HT1080 (cell line): Measurements from ENCODE around the gene FRMD1. TPM values are rescaled to one million over a fixed set of nuclear protein-coding genes. Genes with fewer than 3 reads are reported as not detected.

ENCODE experiments used
- DNase-seq: peaks from one replicate; pipeline ENCODE4 v3.0.0-alpha.2; 2015; ENCODE audit warnings: low read depth
- polyA plus RNA-seq, 2 experiments: library from polyadenylated mRNA; depleted of rRNA; stranded (reverse); fragments of >200 nt; gene quantifications; 2 replicates each; pipeline ENCODE4 v1.2.3, GENCODE V29; 2015
- total RNA-seq: library from RNA; depleted of rRNA; stranded (reverse); fragments of >200 nt; shearing (Covaris generic); gene quantifications from 2 replicates; pipeline ENCODE4 v1.2.3, GENCODE V29; 2014; rRNA removed

The FRMD1 gene
- not detected in 2 replicates for total RNA-seq
- not detected in 2 replicates for polyA plus RNA-seq (2015; cell fraction: cytosol; rRNA removed)
- polyA plus RNA-seq (2015; cell fraction: nucleus; rRNA removed), result not detected in 2 replicates

DNA sequence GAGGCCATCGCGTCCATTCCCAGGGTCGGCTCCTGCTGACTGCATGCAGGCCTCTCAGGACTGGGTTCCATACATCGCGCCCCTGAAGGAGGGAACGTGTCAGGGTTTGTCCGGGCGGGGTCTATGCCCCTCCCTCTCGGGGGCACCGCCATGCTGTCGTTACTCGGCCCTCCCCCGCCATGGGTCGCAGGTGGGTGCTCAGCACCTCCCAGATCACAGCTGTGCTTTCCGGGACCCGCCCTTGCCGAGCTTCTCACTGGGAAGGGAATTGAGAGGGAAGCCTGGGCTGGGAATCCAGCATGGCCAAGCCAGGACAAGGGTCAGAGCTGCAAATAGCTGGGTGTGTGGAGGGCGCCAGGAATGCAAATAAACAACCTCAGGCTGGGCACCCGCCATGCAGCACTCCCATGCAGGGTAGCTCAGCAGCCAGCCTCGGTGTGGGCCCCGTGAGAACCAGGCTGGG is at the start of gene FRMD1:
FRMD1 (minus strand) TSS at position 270 of the 463 bp plus-strand sequence; CDS start at position 152, 118 bp downstream.
- DNase-seq, result no peak

- no peak for DNase-seq
Measured at GRCh38 chr6:168128006-168128630, 49.1 kb upstream of the FRMD1 start.

DNA sequence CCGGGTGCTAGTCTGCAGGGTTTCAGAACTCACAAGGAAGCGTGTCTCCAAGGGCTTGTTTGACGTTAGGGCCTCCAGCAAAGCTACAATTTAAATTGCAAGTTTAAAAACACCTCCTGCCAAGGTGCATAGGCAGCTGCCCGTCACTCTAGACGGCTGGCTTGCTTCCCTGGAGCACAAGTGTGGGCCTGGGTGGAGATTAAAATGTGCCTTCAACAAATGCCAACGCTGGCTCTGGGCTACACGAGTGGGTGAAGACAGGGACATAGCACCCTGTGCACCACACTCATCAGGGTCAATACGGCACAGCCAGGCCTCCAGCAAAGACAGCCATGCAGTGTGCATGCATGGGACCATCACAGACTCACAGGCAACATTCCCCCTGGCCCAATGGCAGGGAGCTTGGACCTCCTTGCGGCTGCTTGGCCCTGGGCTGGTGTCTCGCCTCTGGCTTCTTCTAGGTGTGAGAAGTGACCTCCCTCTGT is 48.4 kb upstream of the FRMD1 start:
- no peak for DNase-seq

GRCh38 chr6:168126566-168127383 is 47.8 kb upstream of the FRMD1 start:
- no peak for DNase-seq

- DNase-seq, result no peak
Measured at GRCh38 chr6:168125429-168126001, 46.5 kb upstream of the FRMD1 start.

DNA sequence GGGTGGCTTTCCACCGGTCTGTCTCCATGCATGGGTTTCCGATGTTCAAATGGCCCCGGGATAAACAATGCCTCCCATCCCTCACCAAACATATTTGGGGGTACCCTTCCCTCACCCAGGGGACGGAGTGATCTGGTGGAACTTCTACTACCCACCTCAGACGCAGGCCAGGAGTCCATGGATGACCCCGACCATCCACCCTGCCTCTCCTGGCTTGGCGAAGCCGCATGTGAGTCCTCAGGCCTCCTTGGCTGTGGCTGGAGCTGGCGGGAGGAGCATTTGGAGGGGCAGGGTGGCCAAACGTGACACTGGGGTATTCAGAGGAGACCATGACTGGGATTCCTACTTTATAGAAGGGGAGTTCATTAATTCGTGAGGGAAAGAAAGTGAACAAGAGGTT is 45.9 kb upstream of the FRMD1 start:
- no peak for DNase-seq

DNA sequence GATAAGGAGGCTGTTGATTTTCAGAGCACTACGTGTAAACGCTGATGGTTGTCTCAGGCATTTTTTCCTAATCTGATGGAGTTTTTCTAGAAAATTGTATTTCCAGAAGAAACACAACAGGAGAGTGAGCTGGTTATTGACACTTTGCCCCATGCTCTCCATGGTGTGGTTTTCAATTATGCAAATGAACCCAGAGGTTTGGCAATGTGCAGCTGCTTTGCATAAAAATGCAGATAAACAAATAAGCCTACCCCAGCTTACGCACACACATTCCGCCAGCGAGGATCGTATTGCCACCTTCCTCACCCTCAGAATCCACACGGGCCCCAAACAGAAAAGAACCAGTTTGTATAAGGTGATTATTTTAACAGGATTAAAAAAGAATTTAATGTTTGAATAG is 45.1 kb upstream of the FRMD1 start:
- DNase-seq, result no peak

DNA sequence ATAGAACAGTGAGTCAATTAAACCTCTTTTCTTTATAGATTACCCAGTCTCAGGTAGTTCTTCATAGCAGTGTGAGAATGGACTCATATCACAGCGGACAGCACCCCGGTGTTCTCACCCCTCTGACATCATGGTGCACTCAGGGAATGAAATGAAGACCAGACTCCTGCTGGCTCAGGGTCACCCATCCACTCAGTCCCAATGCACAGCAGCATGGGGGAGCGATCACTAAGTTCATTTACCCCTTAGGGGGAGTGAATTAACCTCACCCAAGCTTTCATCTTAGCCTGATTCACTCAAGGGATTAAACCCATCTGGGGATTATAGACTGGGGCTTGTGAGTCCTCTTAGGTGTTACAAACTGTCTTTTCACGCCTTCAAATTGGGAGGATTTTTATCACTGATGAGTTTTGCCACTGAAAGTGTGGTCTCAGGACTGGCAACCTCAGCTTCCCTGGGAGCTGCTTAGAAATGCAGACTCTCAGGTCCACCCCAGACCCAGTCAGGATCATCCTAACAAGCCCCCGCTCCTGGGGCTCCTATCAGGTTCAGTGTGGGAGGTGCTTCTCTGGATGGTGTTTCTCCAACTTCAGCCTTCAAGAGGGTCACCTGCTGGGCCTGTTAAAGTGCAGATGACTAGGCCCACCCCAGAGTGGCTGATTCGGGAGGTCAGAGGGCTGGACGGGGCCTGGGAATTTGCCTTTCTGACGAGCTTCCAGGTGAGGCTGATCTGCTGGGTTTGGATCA is 44.3 kb upstream of the FRMD1 start:
- no peak for DNase-seq

DNA sequence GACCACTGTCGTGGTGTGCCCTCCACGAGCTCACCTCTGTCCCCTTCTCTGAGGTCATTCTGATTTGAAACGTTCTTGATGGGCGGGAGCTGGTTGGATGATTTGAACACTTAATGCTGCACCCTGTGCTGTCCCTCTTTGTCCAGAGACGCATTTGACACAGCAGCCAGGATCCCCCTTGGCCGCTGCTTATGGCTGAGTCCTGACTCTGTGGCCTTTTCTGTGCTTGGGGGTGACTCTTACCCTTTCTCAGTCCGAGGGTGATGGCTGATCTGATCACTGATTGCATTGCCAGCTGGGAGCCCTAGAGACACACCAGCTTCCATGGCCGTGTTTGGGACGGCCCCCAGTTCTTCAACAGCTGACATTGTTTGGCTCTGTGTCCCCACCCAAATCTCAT is 43.5 kb upstream of the FRMD1 start:
- DNase-seq, result no peak

- DNase-seq, result no peak
Measured at GRCh38 chr6:168122011-168122410, 43.0 kb upstream of the FRMD1 start.

DNA sequence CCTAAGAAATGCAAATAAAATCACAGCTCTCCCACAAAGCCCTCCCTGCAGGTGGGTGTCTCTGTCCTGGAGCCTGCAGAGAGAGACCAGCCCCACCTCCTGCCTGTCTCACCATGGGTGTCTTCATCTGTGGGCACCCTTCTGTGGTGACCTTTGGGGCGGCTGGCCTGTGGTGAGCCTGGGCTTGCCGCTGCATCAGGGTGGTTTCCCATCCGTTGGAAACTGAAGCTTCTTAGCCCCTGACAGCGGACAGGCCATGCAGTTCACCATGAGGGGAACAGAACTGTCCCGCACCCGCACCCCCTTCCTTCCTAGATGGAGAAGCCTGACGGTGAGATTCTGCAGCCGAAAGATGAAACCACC is 42.3 kb upstream of the FRMD1 start:
- no peak for DNase-seq

- no peak for DNase-seq
Measured at GRCh38 chr6:168120390-168121302, 41.6 kb upstream of the FRMD1 start.

- no peak for DNase-seq
Measured at GRCh38 chr6:168119539-168119938, 40.5 kb upstream of the FRMD1 start.

DNA sequence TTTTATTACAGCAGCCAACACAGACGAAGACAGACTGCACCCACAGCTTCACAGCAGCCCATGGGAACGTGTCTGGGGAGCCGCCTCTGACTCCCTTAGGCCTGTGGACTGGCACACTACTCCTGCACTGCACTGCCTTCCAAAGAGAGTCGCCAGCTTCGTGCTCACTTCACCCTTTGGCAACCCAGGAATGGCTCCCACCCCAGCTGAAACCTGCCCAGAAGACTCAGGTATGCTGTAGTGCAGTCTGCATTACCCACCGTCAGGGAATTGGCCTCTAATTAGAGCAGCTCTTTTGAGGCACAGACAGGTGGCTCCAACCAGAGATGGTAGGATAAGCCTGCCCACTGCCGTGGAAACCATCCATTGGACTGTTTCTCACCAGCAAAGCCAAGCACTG is 39.9 kb upstream of the FRMD1 start:
- DNase-seq, result no peak

DNA sequence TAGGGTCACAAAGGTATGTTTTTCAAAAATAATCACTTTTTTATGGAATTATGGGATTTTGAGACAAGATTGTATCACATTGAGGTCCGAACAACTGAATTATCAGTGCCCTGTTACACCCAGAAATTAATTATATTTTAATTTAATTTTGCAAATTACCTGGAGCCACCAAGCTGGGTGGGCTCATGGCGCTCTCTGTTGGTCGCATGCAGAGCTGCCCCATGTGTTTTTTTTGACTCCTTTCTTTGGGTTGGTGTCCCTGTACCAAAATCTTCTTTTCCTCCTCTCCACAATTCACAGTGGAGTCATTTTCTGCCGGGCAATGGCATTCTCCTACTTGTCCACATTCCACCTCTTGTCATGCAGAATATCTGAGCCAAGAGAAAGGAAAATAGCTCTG is 38.9 kb upstream of the FRMD1 start:
- no peak for DNase-seq

DNA sequence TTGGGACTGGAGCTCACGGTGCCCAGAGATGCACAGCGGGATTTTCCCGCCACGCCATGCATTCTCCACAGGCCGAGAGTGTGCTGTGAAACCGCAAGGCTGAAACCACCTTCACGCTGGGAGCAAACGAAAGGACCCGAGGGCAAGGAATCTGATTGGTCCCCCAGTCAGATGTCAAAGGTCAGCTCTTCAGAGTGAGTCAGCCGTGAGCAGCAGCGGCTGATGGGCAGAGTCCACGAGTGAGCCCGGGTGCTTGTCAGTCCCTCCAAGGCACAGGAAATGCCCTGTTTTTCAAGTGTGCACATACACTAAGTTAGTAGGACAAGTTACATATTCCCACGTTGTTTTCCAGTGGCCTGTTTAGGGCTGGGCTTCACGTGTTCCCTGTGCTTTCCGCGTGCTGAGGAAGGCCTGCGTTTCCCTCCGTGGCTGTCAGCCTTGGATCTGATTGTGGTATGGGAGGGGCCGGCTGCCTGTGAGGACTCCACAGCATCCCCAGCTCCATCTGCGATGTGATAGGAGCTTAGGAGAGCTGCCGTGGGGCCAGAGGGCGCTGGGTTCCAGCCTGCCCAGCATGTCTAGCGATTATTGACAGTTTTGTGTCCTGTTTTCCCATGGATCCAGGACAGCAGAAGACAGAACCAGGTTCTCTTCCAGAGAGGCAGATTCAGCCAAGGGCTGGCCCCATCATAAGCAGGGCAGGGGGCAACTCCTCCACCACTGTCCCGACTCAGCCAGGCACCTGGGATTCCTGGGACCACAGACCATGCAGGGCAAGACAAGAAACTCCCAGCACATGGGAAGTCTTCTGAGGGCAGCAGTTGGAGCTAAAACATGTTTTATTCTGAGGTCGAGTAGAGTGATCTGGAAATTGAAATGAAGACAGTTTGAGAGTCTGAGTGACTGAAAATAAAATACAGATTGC is 38.2 kb upstream of the FRMD1 start:
- no peak for DNase-seq

- DNase-seq, result no peak
Measured at GRCh38 chr6:168116438-168116974, 37.5 kb upstream of the FRMD1 start.

GRCh38 chr6:168115748-168116437 is 36.9 kb upstream of the FRMD1 start:
- no peak for DNase-seq
